Glutamatergic neuron (in vitro differentiated cells): ENCODE measurements around the gene CCDC187. TPM values are rescaled to one million over a fixed set of nuclear protein-coding genes. Genes with fewer than 3 reads are reported as not detected.
A peak's percentile ranks its signal among the peaks of the same experiment; 100 is the strongest.

ENCODE experiments used
- DNase-seq: peaks from one replicate; pipeline ENCODE4 v3.0.0; 2022
- H3K27ac Mint-ChIP-seq: one replicate; pipeline ENCODE4 v1.8.0; 2020; ENCODE audit warnings: mild to moderate bottlenecking, mixed read lengths, inconsistent platforms; ENCODE audit not compliant: unreplicated experiment
- H3K27me3 Mint-ChIP-seq: one replicate; pipeline ENCODE4 v1.8.0; 2020; ENCODE audit warnings: mild to moderate bottlenecking, moderate library complexity, mixed read lengths, inconsistent platforms; ENCODE audit not compliant: unreplicated experiment
- H3K36me3 Mint-ChIP-seq: one replicate; pipeline ENCODE4 v1.8.0; 2020; ENCODE audit warnings: mild to moderate bottlenecking, mixed read lengths, inconsistent platforms; ENCODE audit not compliant: unreplicated experiment
- H3K4me1 Mint-ChIP-seq: one replicate; pipeline ENCODE4 v1.8.0; 2020; ENCODE audit warnings: mild to moderate bottlenecking, low read depth, mixed read lengths, inconsistent platforms; ENCODE audit not compliant: unreplicated experiment
- H3K4me3 Mint-ChIP-seq: one replicate; pipeline ENCODE4 v1.8.0; 2020; ENCODE audit warnings: mild to moderate bottlenecking, mixed read lengths, inconsistent platforms; ENCODE audit not compliant: unreplicated experiment
- H3K9me3 Mint-ChIP-seq: one replicate; pipeline ENCODE4 v1.8.0; 2020; ENCODE audit warnings: mild to moderate bottlenecking, moderate library complexity, mixed read lengths, inconsistent platforms; ENCODE audit not compliant: unreplicated experiment
- CTCF ChIP-seq: fragments of 200-600 bp; sonication (generic); IDR thresholded peaks from one replicate; pipeline ENCODE4 v1.5.0; 2021; ENCODE audit not compliant: partially characterized antibody, unreplicated experiment
- total RNA-seq: library from RNA; stranded (reverse); fragmentation: NEBNext Ultra II Directional; extraction: Animal tissue kit (Norgen Biotek cat#: 25700); gene quantifications from one replicate; pipeline ENCODE4 v1.2.1, GENCODE V29; 2021; ENCODE audit not compliant: unreplicated experiment

Gene CCDC187
- total RNA-seq, 1 donor from 2014 or later, result 15.8 TPM

GRCh38 chr9:136329636-136330405 lies 25.9 kb upstream of the CCDC187 start:
- Mint-ChIP-seq H3K4me3 (peak overlapping the region; percentile 88), H3K27me3 (peaks cover 6% of the 10 kb centered on the region), H3K4me1 (peaks cover 8% of the 10 kb centered on the region), H3K27ac (no peak overlapping the region), H3K9me3 (peaks cover 1% of the 10 kb centered on the region), H3K36me3 (no peaks in the 10 kb centered on the region)
- TF ChIP-seq CTCF, result no peak
- DNase-seq, result no peak

GRCh38 chr9:136329211-136329627 lies 25.3 kb upstream of the CCDC187 start:
- H3K36me3 Mint-ChIP-seq, result no peaks in the 10 kb centered on the region
- no peak for TF ChIP-seq CTCF
- no peak overlapping the region for H3K27ac Mint-ChIP-seq
- peak overlapping the region; percentile 88 for H3K4me3 Mint-ChIP-seq
- H3K9me3 Mint-ChIP-seq, result peaks cover 1% of the 10 kb centered on the region
- peaks cover 8% of the 10 kb centered on the region for H3K4me1 Mint-ChIP-seq
- H3K27me3 Mint-ChIP-seq, result peaks cover 6% of the 10 kb centered on the region
- no peak for DNase-seq

GRCh38 chr9:136328622-136329041 lies 24.7 kb upstream of the CCDC187 start:
- TF ChIP-seq CTCF, result no peak
- peak; percentile 63 for DNase-seq
- peaks cover 10% of the 10 kb centered on the region for H3K27me3 Mint-ChIP-seq
- peaks cover 1% of the 10 kb centered on the region for H3K9me3 Mint-ChIP-seq
- peak overlapping the region; percentile 88 for H3K4me3 Mint-ChIP-seq
- H3K4me1 Mint-ChIP-seq, result peaks cover 8% of the 10 kb centered on the region
- peak overlapping the region; percentile 85 for H3K27ac Mint-ChIP-seq
- no peaks in the 10 kb centered on the region for H3K36me3 Mint-ChIP-seq

GRCh38 chr9:136328011-136328621 lies 24.2 kb upstream of the CCDC187 start:
- Mint-ChIP-seq H3K27me3 (peaks cover 14% of the 10 kb centered on the region), H3K4me3 (peak overlapping the region; percentile 88), H3K4me1 (peaks cover 11% of the 10 kb centered on the region), H3K27ac (peak overlapping the region; percentile 85), H3K36me3 (no peaks in the 10 kb centered on the region), H3K9me3 (peaks cover 3% of the 10 kb centered on the region)
- TF ChIP-seq CTCF, result no peak
- DNase-seq, result no peak
